GM19240 (cell line): Measurements from ENCODE around the gene KIF18B.
"Not testable (repeated sequence)": the region's sequence is repeated elsewhere in the genome, so short reads cannot be mapped to it uniquely, and the experiment has no call there.

Experiments used
- DNase-seq: peaks from one replicate; pipeline ENCODE4 v3.0.0; 2011; ENCODE audit warnings: low spot score; ENCODE audit not compliant: insufficient read length

Gene KIF18B

DNA sequence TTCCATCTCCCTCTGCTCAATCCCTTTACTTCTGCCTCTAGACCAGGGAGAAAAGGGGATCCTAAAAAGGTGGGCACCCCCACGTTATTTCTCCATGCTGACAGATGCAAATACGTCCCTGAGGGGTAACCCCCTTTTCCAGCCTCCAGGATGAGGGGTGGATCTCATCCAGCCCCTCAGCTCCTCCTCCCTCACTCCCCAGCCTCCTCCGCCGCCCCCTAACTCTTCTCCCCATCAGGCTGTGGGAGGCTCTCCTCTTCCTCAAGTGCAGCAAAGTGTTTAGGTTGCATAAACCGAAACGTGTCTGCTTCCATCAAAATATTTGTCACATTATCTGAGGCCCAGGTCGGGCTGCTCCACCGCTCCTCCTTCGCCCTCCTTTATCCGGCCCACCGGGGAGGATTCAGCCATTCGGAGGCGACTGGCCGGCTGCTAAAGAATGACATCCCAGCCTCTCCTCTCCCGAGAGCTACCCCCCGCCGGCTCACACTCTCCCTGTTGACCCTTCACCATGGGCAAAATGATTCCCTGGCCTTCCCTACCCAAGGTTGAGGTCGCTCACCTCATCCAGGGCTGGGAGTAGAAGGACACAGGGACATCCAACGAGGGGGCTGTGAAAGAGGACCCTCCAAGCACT is 21.7 kb upstream of the KIF18B start:
- DNase-seq: no peak

DNA sequence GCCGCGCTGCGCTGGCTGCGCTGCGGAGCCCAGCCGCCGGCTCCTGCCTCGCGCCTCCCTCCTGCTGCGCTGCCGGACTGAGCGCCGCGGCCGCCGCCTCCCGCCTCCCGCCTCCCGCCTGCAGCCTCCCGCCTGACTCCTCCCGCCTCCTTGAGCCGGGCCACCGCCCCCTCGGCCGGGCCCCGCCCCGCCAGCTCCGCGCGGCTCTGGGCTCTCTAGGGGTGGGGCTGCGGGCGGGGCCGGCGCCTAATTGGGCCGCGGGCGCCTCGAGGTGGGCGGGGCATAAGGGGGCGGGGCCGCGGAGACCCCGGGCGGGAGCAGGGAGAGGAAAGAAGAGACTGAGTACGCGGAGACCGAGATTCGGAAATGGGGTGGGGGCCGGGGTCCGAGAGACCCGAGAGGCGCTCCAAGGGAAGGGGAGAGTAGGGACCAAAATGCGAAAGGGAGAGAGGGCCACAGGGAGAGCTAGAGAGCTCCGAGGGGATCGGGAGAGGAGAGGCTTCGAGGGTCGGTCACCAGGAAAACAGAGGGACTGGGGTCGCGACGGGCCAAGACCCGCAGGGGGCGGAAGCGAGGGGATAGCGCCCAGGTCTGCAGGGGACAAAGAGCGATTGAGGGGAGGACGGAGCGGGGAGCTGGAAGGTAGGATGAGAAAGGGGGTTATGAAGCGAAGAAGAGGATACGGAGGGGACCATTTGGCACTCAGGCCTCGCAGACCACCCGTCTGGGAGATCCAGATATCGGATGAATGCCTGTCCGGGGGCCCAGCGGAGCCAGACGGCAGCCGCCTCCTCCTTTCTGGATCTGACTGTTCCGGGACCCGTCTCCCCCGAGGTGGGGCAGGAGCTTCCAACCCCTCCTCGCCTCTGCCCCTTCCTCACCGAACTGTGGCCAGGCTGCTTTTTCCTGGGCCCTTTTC is 20.9 kb upstream of the KIF18B start, which contains the start of gene C1QL1:
Gene C1QL1, minus strand, starts transcription at position 79 of the 919 bp plus-strand sequence. CDS start 255 bp downstream, outside the sequence.
- peak; percentile 99 for DNase-seq

GRCh38 chr17:44967907-44968224 is 20.3 kb upstream of the KIF18B start:
- DNase-seq: no peak

DNA sequence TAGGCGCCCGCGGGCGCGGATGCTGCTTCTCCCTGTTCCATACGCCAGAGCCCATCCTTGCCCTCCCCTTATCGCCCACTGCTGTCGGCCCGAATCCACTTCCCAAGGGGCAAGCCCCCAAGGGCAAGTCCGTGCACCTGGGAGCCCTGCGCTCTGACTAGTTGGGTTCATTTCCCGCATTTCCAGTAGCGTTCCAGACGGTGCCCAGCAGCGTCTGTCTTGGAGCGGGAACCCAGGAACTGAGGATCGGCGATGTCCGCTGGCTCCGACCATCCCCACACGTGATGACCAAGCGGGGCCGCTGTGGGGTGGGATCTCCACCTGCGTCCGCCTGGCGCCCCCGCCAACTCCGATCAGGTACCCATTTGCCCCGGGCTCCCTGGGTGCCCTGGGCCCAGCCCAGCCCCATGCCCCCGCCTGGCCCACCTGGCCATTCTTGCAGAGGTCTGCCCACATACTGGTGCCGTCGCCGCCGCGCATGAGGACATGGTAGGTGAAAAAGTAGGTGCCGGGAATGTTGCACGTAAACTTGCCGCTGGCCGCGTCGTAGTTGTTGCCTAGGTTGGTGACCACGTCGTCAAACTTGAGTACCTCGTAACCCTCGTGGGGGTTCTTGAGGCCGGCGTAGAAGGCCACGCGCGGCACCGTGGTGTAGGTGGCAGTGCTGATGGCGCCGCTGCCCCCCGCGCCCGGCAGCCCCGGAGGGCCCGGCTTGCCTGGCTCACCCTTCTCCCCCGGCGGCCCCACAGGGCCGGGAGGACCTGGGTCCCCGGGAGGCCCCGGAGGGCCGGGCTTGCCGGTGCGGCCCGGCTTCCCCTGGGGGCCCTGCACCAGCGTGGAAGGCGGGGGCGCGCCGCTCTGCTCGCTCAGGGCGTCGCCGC is 19.7 kb upstream of the KIF18B start:
- DNase-seq: no peak

- DNase-seq: no peak
Observed at GRCh38 chr17:44966348-44967025, 18.9 kb upstream of the KIF18B start.

DNA sequence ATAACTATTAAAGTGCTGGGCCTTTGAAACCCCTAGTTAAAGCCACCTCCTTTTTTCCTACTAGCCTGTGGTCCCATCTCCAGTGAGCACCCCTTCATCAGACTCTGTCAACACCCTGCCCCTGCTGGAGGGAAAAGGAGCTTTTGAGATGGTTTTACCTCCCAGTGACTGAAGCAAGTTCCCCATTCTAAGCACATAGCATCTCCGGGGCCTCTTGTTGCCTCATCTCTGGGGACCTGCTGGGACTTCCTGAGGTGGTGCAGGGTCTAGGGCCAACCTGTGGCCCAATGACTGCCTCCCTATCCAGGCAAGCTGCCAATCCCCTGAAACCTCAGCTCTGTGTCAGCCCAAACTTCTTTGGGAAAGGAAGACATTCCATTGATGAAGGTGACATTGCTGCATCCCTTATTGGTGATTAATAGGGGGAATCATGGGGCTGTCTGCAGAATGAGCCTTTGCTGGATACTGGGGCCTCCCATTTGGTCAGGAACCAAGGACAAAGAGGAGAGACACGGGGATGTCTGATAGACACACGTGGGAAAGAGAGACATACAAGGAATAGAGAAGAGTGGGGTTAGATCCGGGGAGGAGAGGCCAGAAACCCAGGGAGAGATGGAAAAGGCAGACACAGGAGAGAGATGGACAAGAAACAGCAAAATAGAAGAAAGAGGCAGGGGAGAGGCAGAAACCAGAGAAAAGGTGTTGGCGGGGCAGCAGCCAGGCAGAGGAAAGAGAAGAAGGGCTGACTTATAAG is 18.1 kb upstream of the KIF18B start:
- DNase-seq: no peak

- no peak for DNase-seq
Observed at GRCh38 chr17:44961921-44962350, 14.4 kb upstream of the KIF18B start.

- no peak for DNase-seq
Observed at GRCh38 chr17:44960691-44961090, 13.1 kb upstream of the KIF18B start.

GRCh38 chr17:44959821-44960531 is 12.4 kb upstream of the KIF18B start:
- DNase-seq: no peak

DNA sequence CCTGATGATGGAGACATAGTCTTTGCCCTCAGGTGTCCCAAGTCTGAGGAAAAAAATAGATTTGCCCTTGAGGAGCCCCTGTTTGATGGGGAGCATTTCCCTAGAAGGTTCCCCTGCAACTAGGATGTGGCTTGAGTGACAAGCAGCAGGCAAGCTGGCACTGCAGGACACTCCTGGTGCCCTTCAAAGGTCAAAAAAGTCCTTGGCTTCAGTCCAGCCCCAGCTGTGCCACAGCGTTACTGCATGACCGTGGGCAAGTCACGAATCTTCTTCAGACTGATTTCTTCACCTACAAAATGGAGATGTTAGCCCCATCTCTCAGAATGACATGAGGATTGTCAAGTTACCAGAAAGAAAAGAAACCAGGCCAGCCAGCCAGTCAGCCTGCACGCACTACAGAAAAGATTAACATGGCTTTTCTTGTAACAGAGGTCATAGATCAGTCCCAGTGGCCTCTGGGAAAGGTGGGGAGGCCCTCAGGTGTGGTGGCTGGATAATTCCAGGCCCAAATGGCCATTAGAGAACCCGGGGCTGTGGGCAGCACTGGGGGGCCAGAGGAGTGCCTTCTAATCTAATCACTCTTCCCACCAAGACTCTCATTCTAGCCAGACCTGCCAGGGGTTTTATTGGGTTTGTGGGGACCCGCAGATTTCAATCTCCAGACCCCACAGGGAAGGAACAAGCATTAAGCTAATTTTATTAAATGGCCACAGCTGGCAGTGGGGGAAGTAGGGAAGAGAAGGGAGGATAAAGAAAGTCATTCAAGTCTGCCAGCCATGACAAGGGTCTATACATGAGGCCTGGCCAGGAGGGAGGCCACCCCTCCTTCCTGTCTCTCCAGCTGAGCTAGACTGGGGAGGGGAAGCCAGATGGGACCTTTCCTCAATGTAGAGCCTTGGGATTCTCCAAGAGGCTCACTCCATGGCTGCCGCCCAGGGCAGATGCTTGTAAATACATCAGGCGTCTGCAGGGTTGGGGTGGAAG is 9.7 kb upstream of the KIF18B start:
- no peak for DNase-seq

DNA sequence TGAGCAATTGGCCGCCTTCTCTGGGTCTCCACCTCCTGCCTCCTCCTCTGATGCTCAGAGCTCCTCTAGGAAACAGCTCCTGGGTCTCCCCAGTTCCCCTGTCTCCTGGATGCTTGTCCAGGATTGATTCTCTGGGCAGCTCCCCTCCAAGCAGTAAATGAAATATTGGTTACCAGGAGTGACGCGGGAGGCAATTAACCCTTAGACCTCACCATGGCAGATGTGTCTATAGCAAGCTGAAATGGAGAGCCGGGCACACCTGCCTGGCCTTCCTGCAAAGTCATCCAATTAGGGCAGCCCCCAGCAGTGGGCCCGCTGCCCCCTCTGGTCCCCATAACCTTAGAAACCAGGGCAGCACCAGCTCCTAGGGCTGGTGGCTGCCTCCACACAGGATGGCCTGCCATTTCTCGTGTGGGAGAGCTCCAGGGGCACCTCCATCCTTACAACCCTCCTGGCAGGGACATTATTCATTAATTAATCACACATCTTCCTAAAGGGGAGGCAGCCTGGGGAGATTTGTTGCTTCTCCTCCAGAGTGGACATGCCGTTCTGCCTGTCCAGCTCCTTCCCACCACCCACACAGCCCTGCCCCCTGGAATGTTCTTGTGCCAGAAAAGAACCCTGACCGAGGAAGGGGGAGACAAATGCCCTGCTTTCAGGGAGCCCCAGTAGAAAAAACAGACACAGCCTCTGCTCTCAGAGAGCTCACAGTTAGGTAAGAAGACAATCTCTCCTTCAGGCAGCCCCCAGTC is 8.3 kb upstream of the KIF18B start:
- no peak for DNase-seq

GRCh38 chr17:44952946-44953475 is 5.4 kb upstream of the KIF18B start:
- DNase-seq: no peak

GRCh38 chr17:44948315-44948795 is 782 bp upstream of the KIF18B start:
- no peak for DNase-seq

- DNase-seq: not testable (repeated sequence)
Observed at GRCh38 chr17:44945652-44946051, 1.9 kb downstream of the KIF18B start.

- no peak for DNase-seq
Observed at GRCh38 chr17:44942456-44942855, 5.1 kb downstream of the KIF18B start.

- no peak for DNase-seq
Observed at GRCh38 chr17:44941712-44942331, 5.8 kb downstream of the KIF18B start.

GRCh38 chr17:44940768-44941167 is 6.8 kb downstream of the KIF18B start:
- no peak for DNase-seq
